IMR-90 (cell line): ENCODE data around the gene PDCD6IP. TPM values are rescaled to one million over a fixed set of nuclear protein-coding genes. Genes with fewer than 3 reads are reported as not detected.

ENCODE experiments used
- ATAC-seq: fragments of 200-7000 bp; cut with Tn5 transposase; 2 replicates; pipeline ENCODE4 v1.9.1; 2020; ENCODE audit warnings: low read depth, mild to moderate bottlenecking, moderate library complexity
- BruUV-seq: library from RNA; stranded (reverse); fragments of 400-500 nt; replicated peaks from 2 replicates; lab custom pipeline; 2021; lab: Mats Ljungman, UMichigan
- CTCF ChIA-PET: fragments of 300-600 bp; formaldehyde crosslinking; extraction: SDS; loops from one replicate; lab custom pipeline; 2021; ENCODE audit warnings: antibody characterized with exemption; lab: Yijun Ruan, JAX
- POLR2A ChIA-PET: fragments of 300-600 bp; sonication (Branson Sonifier 250); formaldehyde crosslinking; loops from one replicate; lab custom pipeline; 2022; ENCODE audit warnings: antibody characterized with exemption; ENCODE audit not compliant: unreplicated experiment; lab: Charles Lee
- DNase-seq: peaks from one replicate; pipeline ENCODE4 v3.0.0; 2013
- H2AFZ ChIP-seq: replicated peaks from 2 replicates; pipeline ENCODE3; 2013; ENCODE audit warnings: low read length, mild to moderate bottlenecking; ENCODE audit not compliant: poor library complexity
- H2AK5ac ChIP-seq: 2 replicates; pipeline ENCODE4 v1.6.1; 2013; ENCODE audit warnings: low read depth, low read length, inconsistent platforms
- H2AK9ac ChIP-seq: replicated peaks from 2 replicates; pipeline ENCODE3; 2013; ENCODE audit warnings: mild to moderate bottlenecking, low read depth, low read length, moderate library complexity; ENCODE audit not compliant: poor library complexity
- H2BK120ac ChIP-seq: 2 replicates; pipeline ENCODE4 v1.6.1; 2013; ENCODE audit warnings: low read depth, low read length, inconsistent platforms
- H2BK15ac ChIP-seq: 3 replicates; pipeline ENCODE4 v1.6.1; 2013; ENCODE audit warnings: low read depth, low read length, inconsistent platforms
- H2BK20ac ChIP-seq: 2 replicates; pipeline ENCODE4 v1.6.1; 2013; ENCODE audit warnings: low read depth, mild to moderate bottlenecking, inconsistent platforms, low read length, moderate library complexity
- H2BK5ac ChIP-seq: 2 replicates; pipeline ENCODE4 v1.6.1; 2013; ENCODE audit warnings: mild to moderate bottlenecking, low read depth, low read length, inconsistent platforms; ENCODE audit not compliant: poor library complexity, severe bottlenecking
- H3K14ac ChIP-seq: replicated peaks from 2 replicates; pipeline ENCODE4 v1.6.1; 2013; ENCODE audit warnings: low read depth, low read length, inconsistent platforms
- H3K18ac ChIP-seq: 2 replicates; pipeline ENCODE4 v1.6.1; 2013; ENCODE audit warnings: low read depth, low read length, control low read depth
- H3K23ac ChIP-seq: 2 replicates; pipeline ENCODE4 v1.6.1; 2013; ENCODE audit warnings: low read depth, low read length, inconsistent platforms
- H3K27ac ChIP-seq: 2 replicates; pipeline ENCODE4 v1.5.1; 2013; ENCODE audit warnings: mild to moderate bottlenecking, control low read depth, low read length; ENCODE audit not compliant: insufficient read depth
- H3K27me3 ChIP-seq: 2 replicates; pipeline ENCODE4 v1.6.1; 2013; ENCODE audit warnings: low read length; ENCODE audit not compliant: control insufficient read depth, insufficient read depth
- H3K36me3 ChIP-seq: 2 replicates; pipeline ENCODE4 v1.6.1; 2013; ENCODE audit warnings: low read length, mixed read lengths; ENCODE audit not compliant: control insufficient read depth, insufficient read depth
- H3K4ac ChIP-seq: 2 replicates; pipeline ENCODE4 v1.6.1; 2013; ENCODE audit warnings: low read depth, low read length, inconsistent platforms
- H3K4me1 ChIP-seq: 2 replicates; pipeline ENCODE4 v1.6.1; 2013; ENCODE audit warnings: low read length, mixed read lengths; ENCODE audit not compliant: control insufficient read depth, insufficient read depth
- H3K4me2 ChIP-seq: 2 replicates; pipeline ENCODE4 v1.6.1; 2013; ENCODE audit warnings: low read depth, mild to moderate bottlenecking, control low read depth, low read length, moderate library complexity
- H3K4me3 ChIP-seq: 2 replicates; pipeline ENCODE4 v1.5.1; 2013; ENCODE audit warnings: low read depth, mild to moderate bottlenecking, control low read depth, low read length, moderate library complexity; ENCODE audit not compliant: insufficient read depth
- H3K56ac ChIP-seq: 2 replicates; pipeline ENCODE4 v1.6.1; 2013; ENCODE audit warnings: low read length, inconsistent platforms; ENCODE audit not compliant: insufficient read depth; ENCODE audit errors: extremely low read depth
- H3K79me1 ChIP-seq, 2 experiments: 2 replicates each; pipeline ENCODE4 v1.6.1; 2013; ENCODE audit warnings: low read length in 2 of 2, inconsistent platforms in 1 of 2, low read depth in 1 of 2
- H3K9ac ChIP-seq: 2 replicates; pipeline ENCODE4 v1.6.1; 2013; ENCODE audit warnings: low read depth, low read length, control low read depth
- H3K9me1 ChIP-seq: 2 replicates; pipeline ENCODE4 v1.6.1; 2013; ENCODE audit warnings: low read length, inconsistent platforms; ENCODE audit not compliant: insufficient read depth
- H3K9me3 ChIP-seq: 2 replicates; pipeline ENCODE4 v1.6.1; 2013; ENCODE audit warnings: low read length; ENCODE audit not compliant: control insufficient read depth, insufficient read depth
- H4K20me1 ChIP-seq: 2 replicates; pipeline ENCODE4 v1.6.1; 2013; ENCODE audit warnings: low read length, inconsistent platforms; ENCODE audit not compliant: insufficient read depth
- H4K5ac ChIP-seq: 2 replicates; pipeline ENCODE4 v1.6.1; 2013; ENCODE audit warnings: mild to moderate bottlenecking, low read depth, low read length, control low read depth
- H4K8ac ChIP-seq, 2 experiments: 2 replicates each; pipeline ENCODE4 v1.6.1; 2013; ENCODE audit warnings: low read depth in 2 of 2, low read length in 2 of 2, control low read depth in 1 of 2, inconsistent platforms in 1 of 2
- H4K91ac ChIP-seq: 2 replicates; pipeline ENCODE4 v1.6.1; 2013; ENCODE audit warnings: low read depth, low read length, inconsistent platforms; ENCODE audit not compliant: insufficient read depth
- BHLHE40 ChIP-seq: fragments of 150-350 bp; IDR thresholded peaks from 2 replicates; pipeline ENCODE4 v1.6.1; 2016; ENCODE audit warnings: mild to moderate bottlenecking, low read depth, low read length
- CEBPB ChIP-seq: IDR thresholded peaks from 2 replicates; pipeline ENCODE4 v1.6.1; 2012; ENCODE audit warnings: low read depth, low read length, improper control_type of control experiment
- CHD1 ChIP-seq: IDR thresholded peaks from 2 replicates; pipeline ENCODE4 v1.6.1; 2012; ENCODE audit warnings: low read depth, low read length, improper control_type of control experiment
- FOS ChIP-seq: fragments of 150-350 bp; IDR thresholded peaks from 2 replicates; pipeline ENCODE4 v1.6.1; 2016; ENCODE audit warnings: low read depth, low read length
- MAFK ChIP-seq: IDR thresholded peaks from 2 replicates; pipeline ENCODE4 v1.6.1; 2012; ENCODE audit warnings: low read depth, low read length, improper control_type of control experiment
- MAZ ChIP-seq: IDR thresholded peaks from 2 replicates; pipeline ENCODE4 v1.6.1; 2012; ENCODE audit warnings: low read depth, mild to moderate bottlenecking, low read length, improper control_type of control experiment, moderate library complexity, borderline replicate concordance
- MXI1 ChIP-seq: IDR thresholded peaks from 2 replicates; pipeline ENCODE4 v1.6.1; 2012; ENCODE audit warnings: low read depth, mild to moderate bottlenecking, low read length, moderate library complexity, borderline replicate concordance
- NFE2L2 ChIP-seq: fragments of 150-350 bp; IDR thresholded peaks from 2 replicates; pipeline ENCODE4 v1.6.1; 2016; ENCODE audit warnings: low read depth, mild to moderate bottlenecking, low read length
- POLR2A ChIP-seq: IDR thresholded peaks from 2 replicates; pipeline ENCODE4 v1.6.1; 2012; ENCODE audit warnings: mild to moderate bottlenecking, low read depth, low read length
- RAD21 ChIP-seq: IDR thresholded peaks from 2 replicates; pipeline ENCODE4 v1.6.1; 2012; ENCODE audit warnings: low read length, improper control_type of control experiment
- RCOR1 ChIP-seq: IDR thresholded peaks from 2 replicates; pipeline ENCODE4 v1.6.1; 2012; ENCODE audit warnings: mild to moderate bottlenecking, low read length, improper control_type of control experiment; ENCODE audit not compliant: insufficient replicate concordance
- RFX5 ChIP-seq: IDR thresholded peaks from 2 replicates; pipeline ENCODE4 v1.8.0; 2012; ENCODE audit warnings: low read depth, mild to moderate bottlenecking, low read length, moderate library complexity
- SMC3 ChIP-seq: fragments of 150-350 bp; IDR thresholded peaks from 2 replicates; pipeline ENCODE4 v1.6.1; 2016; ENCODE audit warnings: low read depth, mild to moderate bottlenecking, antibody characterized with exemption, low read length, moderate library complexity
- WGBS, 2 experiments: methylation state at CpG; one replicate each; pipeline versions ENCODE4 v1.1.5 to v1.1.7; 2013; ENCODE audit warnings: missing lambda C conversion rate in 2 of 2; ENCODE audit not compliant: insufficient read length in 1 of 2; ENCODE audit errors: extremely low coverage in 2 of 2; 5-methylcytosine and 5-hydroxymethylcytosine counted together
- dilution Hi-C: fragments of 300-500 bp; cut with HindIII; formaldehyde crosslinking; loops from one replicate; pipeline ENCODE4 v1.14.3; 2018; ENCODE audit warnings: low sequenced_read_pairs; ENCODE audit not compliant: unreplicated experiment
- in situ Hi-C: fragments of 300-500 bp; cut with MboI; formaldehyde crosslinking; loops from 3 replicates; pipeline ENCODE4 v1.14.3; 2019; ENCODE audit warnings: low sequenced_read_pairs, inconsistent platforms, mixed read lengths
- intact Hi-C: fragments of 100-400 bp; cut with micrococcal nuclease; formaldehyde crosslinking; loops from 2 replicates; pipeline ENCODE4 v1.10.0; 2022
- polyA plus RNA-seq, 3 experiments: library from polyadenylated mRNA; depleted of rRNA; stranded (reverse); fragments of >200 nt; gene quantifications; 2 replicates each; pipeline ENCODE4 v1.2.3, GENCODE V29; 2012; ENCODE audit warnings: low replicate concordance in 1 of 3
- total RNA-seq: library from RNA; depleted of rRNA; stranded (reverse); fragments of >200 nt; gene quantifications from 2 replicates; pipeline ENCODE4 v1.2.3, GENCODE V29; 2012
- TF ChIP-seq, protein P1 (sequence below): conservative IDR thresholded peaks from 2 replicates; pipeline ENCODE4 v1.5.1; 2012; ENCODE audit warnings: mild to moderate bottlenecking, low read depth, low read length, improper control_type of control experiment
- TF ChIP-seq, protein P2 (sequence below): fragments of 150-350 bp; IDR thresholded peaks from 2 replicates; pipeline ENCODE4 v1.6.1; 2017; ENCODE audit warnings: mild to moderate bottlenecking, antibody characterized with exemption, low read length, low read depth

PDCD6IP gene
- total and polyA plus RNA-seq, 2 of the 4 experiments (the other 2 are of a cell fraction): 68.1 to 78.3 TPM

DNA sequence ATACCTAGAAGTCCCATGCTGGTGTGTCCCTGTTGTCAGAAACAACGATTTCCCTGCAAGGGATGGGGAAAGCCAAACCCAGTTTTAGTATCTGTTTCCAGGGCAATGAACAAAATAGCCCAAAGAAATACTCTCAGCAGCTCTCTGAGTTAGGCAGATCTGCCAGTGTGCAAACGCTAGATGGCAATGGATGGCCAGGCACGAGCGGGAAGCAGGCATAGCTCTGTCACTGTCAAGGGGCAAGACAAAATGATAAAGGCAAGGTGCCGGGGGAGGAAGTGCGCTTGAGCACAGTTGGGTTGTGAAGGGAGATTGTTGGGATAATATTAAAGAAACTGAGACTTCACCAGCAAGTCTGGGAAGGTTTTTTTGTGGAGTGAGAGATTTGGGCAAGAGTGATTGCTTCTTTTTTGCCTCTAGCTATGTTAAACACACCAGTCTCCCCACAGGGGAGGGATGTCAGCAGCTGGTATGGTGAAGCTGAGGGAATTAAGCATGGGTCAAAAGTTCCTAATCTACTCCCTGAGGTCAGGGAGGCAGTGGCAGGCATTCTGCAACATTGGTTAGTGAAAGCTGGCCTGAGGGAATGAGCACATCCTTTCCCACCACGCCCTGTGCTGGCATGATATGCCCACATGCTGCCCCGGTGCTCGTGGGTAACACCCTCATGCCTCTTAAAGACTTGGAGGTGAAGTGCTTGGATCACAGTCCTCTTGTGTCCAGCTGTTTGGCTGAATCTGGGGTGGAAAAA lies 117.5 kb downstream of the PDCD6IP start:
- ATAC-seq (peak; percentile 64; the same call in 1 of the 2 replicates), DNase-seq (peak; percentile 28)
- 29% methylated on average over 4 of the region's 9 CpGs; no CpG with 5 or more reads in 1 of the 2 experiments for WGBS, 2 experiments
- TF ChIP-seq MAFK: no peak
- TF ChIP-seq CEBPB: no peak
- TF ChIP-seq, protein P1, sequence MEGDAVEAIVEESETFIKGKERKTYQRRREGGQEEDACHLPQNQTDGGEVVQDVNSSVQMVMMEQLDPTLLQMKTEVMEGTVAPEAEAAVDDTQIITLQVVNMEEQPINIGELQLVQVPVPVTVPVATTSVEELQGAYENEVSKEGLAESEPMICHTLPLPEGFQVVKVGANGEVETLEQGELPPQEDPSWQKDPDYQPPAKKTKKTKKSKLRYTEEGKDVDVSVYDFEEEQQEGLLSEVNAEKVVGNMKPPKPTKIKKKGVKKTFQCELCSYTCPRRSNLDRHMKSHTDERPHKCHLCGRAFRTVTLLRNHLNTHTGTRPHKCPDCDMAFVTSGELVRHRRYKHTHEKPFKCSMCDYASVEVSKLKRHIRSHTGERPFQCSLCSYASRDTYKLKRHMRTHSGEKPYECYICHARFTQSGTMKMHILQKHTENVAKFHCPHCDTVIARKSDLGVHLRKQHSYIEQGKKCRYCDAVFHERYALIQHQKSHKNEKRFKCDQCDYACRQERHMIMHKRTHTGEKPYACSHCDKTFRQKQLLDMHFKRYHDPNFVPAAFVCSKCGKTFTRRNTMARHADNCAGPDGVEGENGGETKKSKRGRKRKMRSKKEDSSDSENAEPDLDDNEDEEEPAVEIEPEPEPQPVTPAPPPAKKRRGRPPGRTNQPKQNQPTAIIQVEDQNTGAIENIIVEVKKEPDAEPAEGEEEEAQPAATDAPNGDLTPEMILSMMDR: peak; percentile 45
- no peak for TF ChIP-seq NFE2L2
- TF ChIP-seq POLR2A: no peak
- no peak for TF ChIP-seq BHLHE40
- TF ChIP-seq SMC3: peak; percentile 31; the same call in 1 of the 2 replicates
- no peak for TF ChIP-seq RCOR1
- TF ChIP-seq, protein P2, sequence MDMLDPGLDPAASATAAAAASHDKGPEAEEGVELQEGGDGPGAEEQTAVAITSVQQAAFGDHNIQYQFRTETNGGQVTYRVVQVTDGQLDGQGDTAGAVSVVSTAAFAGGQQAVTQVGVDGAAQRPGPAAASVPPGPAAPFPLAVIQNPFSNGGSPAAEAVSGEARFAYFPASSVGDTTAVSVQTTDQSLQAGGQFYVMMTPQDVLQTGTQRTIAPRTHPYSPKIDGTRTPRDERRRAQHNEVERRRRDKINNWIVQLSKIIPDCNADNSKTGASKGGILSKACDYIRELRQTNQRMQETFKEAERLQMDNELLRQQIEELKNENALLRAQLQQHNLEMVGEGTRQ: no peak
- TF ChIP-seq RAD21: peak; percentile 64
- TF ChIP-seq FOS: no peak
- TF ChIP-seq RFX5: no peak
- TF ChIP-seq MXI1: no peak
- no peak for TF ChIP-seq CHD1
- no peak for TF ChIP-seq MAZ

More for the DNA sequence above, 117.5 kb downstream of the PDCD6IP start:
- H3K18ac ChIP-seq: no peak overlapping the region
- no peak overlapping the region for H3K27ac ChIP-seq
- no peak overlapping the region for H2BK15ac ChIP-seq
- no peaks in the 10 kb centered on the region for H3K9me3 ChIP-seq
- intact Hi-C loops: loop anchor here (10.0 kb wide), 1 partner anchor 99 kb away; no protein-coding TSS in a partner anchor
- H4K20me1 ChIP-seq: no peaks in the 10 kb centered on the region
- no peaks in the 10 kb centered on the region for H3K79me1 ChIP-seq
- in situ Hi-C loops: no loop called here
- no peak overlapping the region for H3K9ac ChIP-seq
- no peak overlapping the region for H4K91ac ChIP-seq
- H2AK9ac ChIP-seq: no peak overlapping the region
- H3K4me3 ChIP-seq: no peak overlapping the region
- ChIA-PET CTCF (interaction anchor here (0.7 to 2.1 kb wide), 6 partner anchors 12 to 477 kb away, joined by 3 to 6 read pairs (median 4); no protein-coding TSS in a partner anchor), POLR2A (no interaction called here)
- H3K4me1 ChIP-seq: no peaks in the 10 kb centered on the region
- peaks cover 2% of the 10 kb centered on the region; the same call in 1 of the 2 replicates for H3K27me3 ChIP-seq
- H3K4me2 ChIP-seq: no peak overlapping the region
- no peak overlapping the region for H3K23ac ChIP-seq
- H3K56ac ChIP-seq: no peak overlapping the region
- H2AK5ac ChIP-seq: no peak overlapping the region
- H3K4ac ChIP-seq: no peak overlapping the region
- H2AFZ ChIP-seq: peak overlapping the region; percentile 45
- H3K9me1 ChIP-seq: no peaks in the 10 kb centered on the region; the same call in 1 of the 2 replicates
- no peak overlapping the region for H4K8ac ChIP-seq
- H3K36me3 ChIP-seq: no peaks in the 10 kb centered on the region
- dilution Hi-C loops: no loop called here
- H2BK20ac ChIP-seq: no peak overlapping the region
- H2BK5ac ChIP-seq: no peak overlapping the region
- H3K14ac ChIP-seq: no peak overlapping the region
- H2BK120ac ChIP-seq: no peak overlapping the region
- H4K5ac ChIP-seq: no peak overlapping the region
- no TSS peak for BruUV-seq
